K562 (cell line): ENCODE data around the gene EAF1. TPM values are rescaled to one million over a fixed set of nuclear protein-coding genes. Genes with fewer than 3 reads are reported as not detected.

ENCODE experiments used
- AFF4 ChIP-seq: sonication (generic); formaldehyde crosslinking; IDR thresholded peaks from 2 replicates; pipeline ENCODE4 v1.8.0; 2023; ENCODE audit warnings: mild to moderate bottlenecking, missing genetic modification reagents
- ATF3 ChIP-seq, 2 experiments: fragments of 450-650 bp in 1 of 2; sonication (generic) in 1 of 2; formaldehyde crosslinking in 1 of 2; IDR thresholded peaks in 1 of 2; conservative IDR thresholded peaks in 1 of 2; 2 replicates each; pipeline versions ENCODE4 v1.6.1 to v1.8.1; 2016 to 2023; ENCODE audit warnings: mild to moderate bottlenecking in 2 of 2, moderate library complexity in 2 of 2, inconsistent platforms in 1 of 2, missing genetic modification reagents in 1 of 2
- EHMT2 ChIP-seq: fragments of 450-650 bp; IDR thresholded peaks from 2 replicates; pipeline ENCODE4 v1.6.1; 2018; ENCODE audit warnings: antibody characterized with exemption
- NFXL1 ChIP-seq: fragments of 450-650 bp; formaldehyde crosslinking; IDR thresholded peaks from 2 replicates; pipeline ENCODE4 v1.4.0; 2021; ENCODE audit warnings: mild to moderate bottlenecking
- PATZ1 ChIP-seq: fragments of 250-450 bp; sonication (Bioruptor Pico); IDR thresholded peaks from 2 replicates; pipeline ENCODE4 v1.5.0; 2020; ENCODE audit warnings: mild to moderate bottlenecking, borderline replicate concordance
- PBX2 ChIP-seq, 2 experiments: IDR thresholded peaks in 1 of 2; conservative IDR thresholded peaks in 1 of 2; 2 replicates each; pipeline ENCODE4 v1.6.1; 2016; ENCODE audit warnings: low read depth in 2 of 2, mild to moderate bottlenecking in 1 of 2, missing compliant biosample characterization in 1 of 2, missing genetic modification characterization in 1 of 2, moderate library complexity in 1 of 2
- ZNF507 ChIP-seq: conservative IDR thresholded peaks from 2 replicates; pipeline ENCODE4 v1.6.1; 2017; ENCODE audit warnings: missing genetic modification characterization, missing compliant biosample characterization
- polyA plus RNA-seq, 8 experiments: library from polyadenylated mRNA; depleted of rRNA in 4 of 8; stranded (reverse) in 5 of 8; unstranded in 3 of 8; fragments of >200 nt; fragmentation: Nextera tagmentation in 2 of 8; fragmentation: Illumina TruSeq in 1 of 8; extraction: Ambion mirVana in 2 of 8; extraction: Trizol in 1 of 8; gene quantifications; 2 replicates each; pipeline versions ENCODE4 v1.2.1 to v1.2.3, GENCODE V29; 2011 to 2014; ENCODE audit warnings: inconsistent platforms in 1 of 8, missing spikeins in 1 of 8
- total RNA-seq, 7 experiments: library from RNA; depleted of rRNA in 6 of 7; stranded (reverse); fragments of >200 nt in 6 of 7; fragmentation: Illumina TruSeq in 2 of 7; extraction: Trizol in 2 of 7; gene quantifications; 2 replicates each; pipeline versions ENCODE4 v1.2.1 to v1.2.3, GENCODE V29; 2011 to 2021; ENCODE audit warnings: low replicate concordance in 1 of 7

EAF1 gene
- total and polyA plus RNA-seq, 9 of the 15 experiments (the other 6 are each of a cell fraction or from before 2014, with no cell fraction given): 7.0 to 26.8 (median 20.4) TPM

- TF ChIP-seq AFF4 (CRISPR knock-in tag) (no peak), PATZ1 (CRISPR knock-in tag) (no peak), PBX2 (CRISPR knock-in tag; IDR thresholded peaks at IDR 0.05; ENCODE audit: low read depth) (no peak), PBX2 (tag; conservative IDR thresholded peaks at IDR 0.05; ENCODE audit: low read depth) (no peak), ATF3 (IDR thresholded peaks at IDR 0.05) (no peak), ATF3 (CRISPR knock-in tag; conservative IDR thresholded peaks at IDR 0.05) (no peak), ZNF507 (tag) (no peak), EHMT2 (no peak), NFXL1 (CRISPR knock-in tag) (no peak)
Measured at GRCh38 chr3:15436246-15436645, 8.8 kb downstream of the EAF1 start (continued).
